Thyroid gland (tissue), 4 donors: Measurements from ENCODE around the gene MKI67. TPM values are rescaled to one million over a fixed set of nuclear protein-coding genes. Genes with fewer than 3 reads are reported as not detected.

ENCODE experiments used
- DNase-seq, 2 donors: peaks; one replicate each; pipeline ENCODE4 v3.0.0-alpha.2; 2019
- H3K27ac ChIP-seq, 3 donors: fragments of 200-600 bp; sonication (generic); 1 replicate in 2 of 3; 2 replicates in 1 of 3; pipeline ENCODE4 v1.5.1; 2016 to 2019; ENCODE audit warnings: mild to moderate bottlenecking in 1 of 3, moderate library complexity in 1 of 3
- H3K27me3 ChIP-seq: fragments of 200-600 bp; sonication (generic); one replicate; pipeline ENCODE4 v1.5.1; 2019
- H3K36me3 ChIP-seq, 2 donors: fragments of 200-600 bp; sonication (generic); one replicate each; pipeline ENCODE4 v1.5.1; 2016 to 2019
- H3K4me1 ChIP-seq, 2 donors: fragments of 200-600 bp; sonication (generic); one replicate each; pipeline ENCODE4 v1.5.1; 2017 to 2019
- H3K4me3 ChIP-seq, 3 donors: fragments of 200-600 bp; sonication (generic); replicated peaks in 1 of 3; 1 replicate in 2 of 3; 2 replicates in 1 of 3; pipeline ENCODE4 v1.5.1; 2016; ENCODE audit warnings: mild to moderate bottlenecking in 1 of 3
- H3K9me3 ChIP-seq: fragments of 200-600 bp; sonication (generic); one replicate; pipeline ENCODE4 v1.5.1; 2017
- CTCF ChIP-seq, 6 experiments: fragments of 200-600 bp in 3 of 6; fragments of 450-650 bp in 3 of 6; sonication (generic) in 3 of 6; IDR thresholded peaks; one replicate each; pipeline ENCODE4 v1.5.1; 2016 to 2019; ENCODE audit warnings: antibody characterized with exemption in 6 of 6, mild to moderate bottlenecking in 2 of 6, inconsistent platforms in 1 of 6, moderate library complexity in 1 of 6
- POLR2A ChIP-seq, 2 donors: fragments of 450-650 bp; IDR thresholded peaks; one replicate each; pipeline ENCODE4 v1.6.1; 2017; ENCODE audit warnings: antibody characterized with exemption in 2 of 2, mild to moderate bottlenecking in 2 of 2, moderate library complexity in 1 of 2
- WGBS, 2 donors: methylation state at CpG; one replicate each; pipeline ENCODE4 v1.1.5; 2017; 5-methylcytosine and 5-hydroxymethylcytosine counted together
- intact Hi-C: fragments of 100-400 bp; cut with DNase I; formaldehyde crosslinking; loops from one replicate; pipeline ENCODE4 v1.15.1; 2023
- total RNA-seq, 4 donors: library from RNA; depleted of rRNA; stranded (reverse); fragments of >200 nt; gene quantifications; one replicate each; pipeline ENCODE4 v1.2.3, GENCODE V29; 2016

The MKI67 gene
- total RNA-seq, 4 donors from 2014 or later = 0.24 to 1.9 (median 0.76) TPM

DNA sequence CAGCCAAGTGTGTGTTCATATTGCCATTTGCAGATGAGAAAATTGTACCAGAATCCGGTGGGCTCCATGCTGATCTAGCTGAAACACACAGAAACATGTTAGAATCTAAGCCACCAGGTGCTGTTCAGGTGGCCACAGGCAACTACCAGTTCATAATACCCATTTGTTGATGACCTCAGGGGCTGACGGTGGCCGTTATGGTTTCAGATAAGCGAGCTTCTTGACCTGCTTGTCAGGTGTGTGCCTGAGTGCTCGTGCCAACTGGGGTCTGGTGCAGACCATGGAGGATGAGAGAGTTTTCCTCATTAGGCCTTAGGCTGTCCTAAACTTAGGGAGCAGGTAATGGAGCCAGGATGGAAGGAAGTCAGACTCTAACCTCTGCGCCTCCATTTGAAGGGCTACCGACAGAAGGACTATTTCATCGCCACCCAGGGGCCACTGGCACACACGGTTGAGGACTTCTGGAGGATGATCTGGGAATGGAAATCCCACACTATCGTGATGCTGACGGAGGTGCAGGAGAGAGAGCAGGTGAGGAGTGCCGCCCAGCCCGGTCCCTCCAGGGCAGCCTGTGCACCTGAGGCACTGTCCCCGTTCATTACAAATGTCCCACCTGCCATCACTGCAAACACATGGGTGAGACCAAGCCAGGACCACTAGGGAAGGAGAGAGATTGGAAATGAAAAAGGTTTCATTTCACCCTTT is 53.1 kb downstream of the MKI67 start:
- H3K36me3 ChIP-seq = peaks cover 0 to 6% of the 10 kb centered on the region in 2 donors
- no peak overlapping the region for H3K27ac ChIP-seq
- H3K9me3 ChIP-seq = no peaks in the 10 kb centered on the region
- intact Hi-C loops = no loop called here
- no peak overlapping the region for H3K4me3 ChIP-seq
- no peak for DNase-seq
- WGBS, 2 donors = 88 to 94% methylated on average over 14 of the region's 14 CpGs
- no peak for TF ChIP-seq POLR2A (IDR thresholded peaks at IDR 0.05)
- no peak for TF ChIP-seq CTCF (IDR thresholded peaks at IDR 0.05)
- H3K27me3 ChIP-seq = no peaks in the 10 kb centered on the region
- H3K4me1 ChIP-seq = no peaks in the 10 kb centered on the region

GRCh38 chr10:128072046-128072445 is 54.2 kb downstream of the MKI67 start:
- WGBS, 2 donors = 79 to 81% methylated on average over 6 of the region's 6 CpGs
- H3K27ac ChIP-seq = no peak overlapping the region
- no peaks in the 10 kb centered on the region for H3K9me3 ChIP-seq
- no peak overlapping the region for H3K4me3 ChIP-seq
- H3K36me3 ChIP-seq = no peaks in the 10 kb centered on the region
- no peaks in the 10 kb centered on the region for H3K27me3 ChIP-seq
- intact Hi-C loops = no loop called here
- no peak for DNase-seq
- TF ChIP-seq CTCF (IDR thresholded peaks at IDR 0.05) (no peak), POLR2A (IDR thresholded peaks at IDR 0.05) (no peak)
- H3K4me1 ChIP-seq = no peaks in the 10 kb centered on the region

DNA sequence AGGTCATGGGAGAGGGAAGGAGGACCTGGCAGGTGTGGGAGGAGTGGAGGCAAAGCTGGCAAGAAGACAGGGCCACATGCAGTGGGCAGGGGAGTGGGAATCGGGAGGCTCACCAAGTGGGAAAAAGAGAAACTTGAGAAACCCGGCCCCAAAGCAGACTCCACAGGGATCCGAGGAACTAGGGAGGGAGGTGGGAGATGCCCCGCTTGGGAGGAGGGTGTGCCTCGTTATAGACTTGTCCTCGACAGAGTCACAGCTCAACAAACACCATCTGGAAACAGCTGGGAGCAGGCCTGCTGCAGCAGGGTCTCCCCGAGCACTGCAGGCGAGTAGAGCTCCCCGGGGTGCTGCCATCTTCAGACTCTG is 54.8 kb downstream of the MKI67 start:
- no peak for DNase-seq
- intact Hi-C loops = no loop called here
- H3K9me3 ChIP-seq = no peaks in the 10 kb centered on the region

GRCh38 chr10:128070721-128071416 is 55.4 kb downstream of the MKI67 start:
- DNase-seq = no peak
- Histone ChIP-seq H3K4me3 (no peak overlapping the region), H3K4me1 (no peaks in the 10 kb centered on the region), H3K9me3 (no peaks in the 10 kb centered on the region), H3K27ac (no peak overlapping the region), H3K27me3 (no peaks in the 10 kb centered on the region), H3K36me3 (no peaks in the 10 kb centered on the region)
- WGBS, 2 donors = 88 to 91% methylated on average over 16 to 17 of the region's 17 CpGs
- TF ChIP-seq CTCF (IDR thresholded peaks at IDR 0.05) (no peak), POLR2A (IDR thresholded peaks at IDR 0.05) (no peak)
- intact Hi-C loops = no loop called here

More for the DNA sequence above, 54.8 kb downstream of the MKI67 start:
- H3K4me1 ChIP-seq = no peaks in the 10 kb centered on the region
- no peak overlapping the region for H3K4me3 ChIP-seq
- WGBS, 2 donors = 64 to 76% methylated on average over 8 to 9 of the region's 9 CpGs
- TF ChIP-seq POLR2A (IDR thresholded peaks at IDR 0.05) (no peak), CTCF (IDR thresholded peaks at IDR 0.05) (no peak)
- no peaks in the 10 kb centered on the region for H3K36me3 ChIP-seq
- no peaks in the 10 kb centered on the region for H3K27me3 ChIP-seq
- no peak overlapping the region for H3K27ac ChIP-seq

DNA sequence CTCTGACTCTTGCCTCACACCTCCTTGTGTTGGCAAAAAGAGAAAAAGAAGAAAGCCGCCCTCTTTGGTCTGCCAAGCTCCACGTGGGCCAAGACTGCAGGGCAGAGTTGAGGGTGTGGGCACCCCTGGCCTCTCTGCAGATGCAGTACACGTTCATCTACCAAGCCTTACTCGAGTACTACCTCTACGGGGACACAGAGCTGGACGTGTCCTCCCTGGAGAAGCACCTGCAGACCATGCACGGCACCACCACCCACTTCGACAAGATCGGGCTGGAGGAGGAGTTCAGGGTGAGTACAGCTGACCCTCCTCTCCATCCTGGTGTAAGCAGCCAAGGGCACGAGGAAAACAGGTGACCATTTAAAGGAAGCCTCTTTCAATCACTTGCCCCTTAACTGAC is 56.1 kb downstream of the MKI67 start:
- Histone ChIP-seq H3K27ac (no peak overlapping the region), H3K27me3 (no peaks in the 10 kb centered on the region), H3K9me3 (no peaks in the 10 kb centered on the region), H3K36me3 (no peaks in the 10 kb centered on the region), H3K4me3 (no peak overlapping the region), H3K4me1 (no peaks in the 10 kb centered on the region)
- intact Hi-C loops = no loop called here
- TF ChIP-seq CTCF (IDR thresholded peaks at IDR 0.05) (no peak), POLR2A (IDR thresholded peaks at IDR 0.05) (no peak)
- DNase-seq = no peak
- 93 to 94% methylated on average over 9 to 10 of the region's 10 CpGs for WGBS, 2 donors
